HG03342 (cell line): ENCODE measurements around the gene RANBP3L.

Experiments used
- ATAC-seq: cut with Tn5 transposase; IDR thresholded peaks from one replicate; pipeline ENCODE4 v1.9.1; 2021; ENCODE audit warnings: mild to moderate bottlenecking, moderate library complexity; ENCODE audit not compliant: unreplicated experiment

The RANBP3L gene

GRCh38 chr5:36244076-36244475 is 57.6 kb downstream of the RANBP3L start:
- ATAC-seq: no peak

- no peak for ATAC-seq
Observed at GRCh38 chr5:36243653-36244052, 58.0 kb downstream of the RANBP3L start.

- ATAC-seq: no peak
Observed at GRCh38 chr5:36242534-36243485, 58.9 kb downstream of the RANBP3L start.

GRCh38 chr5:36241631-36242533 is 59.8 kb downstream of the RANBP3L start, which contains the start of gene NADK2:
Gene NADK2 (minus strand): TSS chr5:36241925. CDS start chr5:36241798, 127 bp downstream.
- peak; percentile 94 for ATAC-seq

- ATAC-seq: peak; percentile 23
Observed at GRCh38 chr5:36240779-36241630, 60.7 kb downstream of the RANBP3L start.

GRCh38 chr5:36239370-36240293 is 62.1 kb downstream of the RANBP3L start:
- ATAC-seq: no peak

- ATAC-seq: no peak
Observed at GRCh38 chr5:36238502-36239295, 63.0 kb downstream of the RANBP3L start.

GRCh38 chr5:36237751-36238150 is 64.0 kb downstream of the RANBP3L start:
- no peak for ATAC-seq

- no peak for ATAC-seq
Observed at GRCh38 chr5:36236801-36237200, 64.9 kb downstream of the RANBP3L start.

- ATAC-seq: no peak
Observed at GRCh38 chr5:36232533-36232932, 69.2 kb downstream of the RANBP3L start.

GRCh38 chr5:36230151-36230790 is 71.4 kb downstream of the RANBP3L start:
- no peak for ATAC-seq

GRCh38 chr5:36228505-36228904 is 73.2 kb downstream of the RANBP3L start:
- no peak for ATAC-seq

GRCh38 chr5:36227046-36227445 is 74.7 kb downstream of the RANBP3L start:
- no peak for ATAC-seq

GRCh38 chr5:36222620-36223019 is 79.1 kb downstream of the RANBP3L start:
- no peak for ATAC-seq

GRCh38 chr5:36217988-36218387 is 83.7 kb downstream of the RANBP3L start:
- no peak for ATAC-seq

GRCh38 chr5:36217567-36217966 is 84.1 kb downstream of the RANBP3L start:
- no peak for ATAC-seq

- ATAC-seq: no peak
Observed at GRCh38 chr5:36215910-36216309, 85.8 kb downstream of the RANBP3L start.

- ATAC-seq: no peak
Observed at GRCh38 chr5:36214436-36214835, 87.3 kb downstream of the RANBP3L start.
